Prostate gland (tissue), 2 donors: Measurements from ENCODE around the gene FOXL1.

Source experiments
- CTCF ChIP-seq, 4 experiments: fragments of 200-600 bp in 2 of 4; fragments of 450-650 bp in 2 of 4; sonication (generic) in 2 of 4; IDR thresholded peaks; 1 replicate in 3 of 4; 2 replicates in 1 of 4; pipeline ENCODE4 v1.5.1; 2016 to 2019; ENCODE audit warnings: antibody characterized with exemption in 4 of 4, mild to moderate bottlenecking in 2 of 4, moderate library complexity in 2 of 4
- POLR2A ChIP-seq: fragments of 450-650 bp; IDR thresholded peaks from one replicate; pipeline ENCODE4 v1.6.1; 2016; ENCODE audit warnings: antibody characterized with exemption, mild to moderate bottlenecking
- POLR2AphosphoS5 ChIP-seq: sonication (generic); formaldehyde crosslinking; IDR thresholded peaks from one replicate; pipeline ENCODE4 v1.6.1; 2017; ENCODE audit warnings: antibody characterized with exemption

- TF ChIP-seq POLR2AphosphoS5 (no peak), CTCF (IDR thresholded peaks at IDR 0.05) (no peak), POLR2A (no peak)
Measured at GRCh38 chr16:86531191-86531545, 47.2 kb upstream of the FOXL1 start.
